Activated T-helper 1 cell treated with Interleukin-2 at 50 U/mL for 16 hours (primary cell): ENCODE results near the gene RAE1.

Experiments used
- DNase-seq: peaks from one replicate; pipeline ENCODE4 v3.0.0-alpha.2; 2020; ENCODE audit warnings: low read depth

RAE1 gene

DNA sequence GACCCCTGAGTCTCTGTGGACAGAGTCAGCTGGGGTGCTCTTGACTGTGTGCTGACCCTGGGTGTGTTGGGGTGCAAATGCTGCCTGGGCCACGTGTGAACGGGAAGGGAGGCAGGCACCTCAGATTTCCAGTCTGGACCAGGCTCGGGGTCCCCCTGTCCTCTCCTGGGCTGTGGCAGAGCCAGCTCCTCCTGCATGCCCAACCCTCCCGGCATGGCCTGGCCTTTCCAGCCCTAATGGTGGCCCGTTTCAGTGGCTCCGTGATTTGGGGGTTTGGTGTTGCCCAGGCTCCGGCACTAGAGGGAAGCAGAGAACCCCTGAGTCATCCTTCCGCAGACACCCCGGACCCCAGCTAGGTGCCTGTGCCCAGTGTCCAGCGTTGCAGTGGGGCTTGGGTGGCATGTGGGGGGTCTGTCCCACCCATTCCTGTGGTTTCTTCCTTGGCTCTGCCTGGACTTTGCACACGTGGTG, 49.2 kb downstream of the RAE1 start:
- DNase-seq: no peak

DNA sequence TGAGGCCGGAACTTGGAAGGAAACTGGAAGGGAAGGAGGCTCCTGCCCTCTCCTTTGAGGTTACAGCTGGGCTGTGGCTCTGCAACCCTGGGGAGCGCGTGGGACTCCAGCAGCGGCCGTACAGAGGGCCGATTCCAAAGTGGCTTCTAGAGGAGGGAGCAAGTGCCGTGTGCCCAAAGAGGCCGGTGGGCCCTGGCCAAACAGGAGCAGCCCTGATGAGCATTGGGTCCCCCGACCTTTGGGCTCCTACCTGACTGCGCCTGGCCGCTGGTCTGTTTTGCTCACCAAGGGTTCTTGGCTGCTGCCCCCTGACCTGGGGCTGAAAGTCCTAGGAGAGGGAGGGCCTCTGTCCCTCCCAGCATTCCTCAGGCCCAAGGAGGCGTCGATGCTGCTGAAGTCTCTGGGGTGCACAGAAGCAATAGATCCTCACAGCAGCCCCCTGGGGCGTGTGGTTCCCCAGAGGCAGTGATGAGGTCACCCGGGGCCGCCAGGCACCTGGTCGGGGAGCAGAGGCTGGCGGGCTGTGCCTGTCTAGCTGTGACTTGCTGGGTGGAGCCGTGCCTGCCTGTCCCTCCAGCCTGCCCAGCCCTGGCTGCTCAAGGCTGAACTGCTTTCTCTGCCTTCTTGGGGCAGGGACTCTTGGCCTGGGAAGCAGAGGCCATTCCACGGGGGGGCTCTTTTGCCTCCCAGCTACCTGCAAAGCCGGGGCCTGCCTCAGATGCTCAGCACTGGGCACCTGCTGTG, 49.9 kb downstream of the RAE1 start:
- DNase-seq: no peak

DNA sequence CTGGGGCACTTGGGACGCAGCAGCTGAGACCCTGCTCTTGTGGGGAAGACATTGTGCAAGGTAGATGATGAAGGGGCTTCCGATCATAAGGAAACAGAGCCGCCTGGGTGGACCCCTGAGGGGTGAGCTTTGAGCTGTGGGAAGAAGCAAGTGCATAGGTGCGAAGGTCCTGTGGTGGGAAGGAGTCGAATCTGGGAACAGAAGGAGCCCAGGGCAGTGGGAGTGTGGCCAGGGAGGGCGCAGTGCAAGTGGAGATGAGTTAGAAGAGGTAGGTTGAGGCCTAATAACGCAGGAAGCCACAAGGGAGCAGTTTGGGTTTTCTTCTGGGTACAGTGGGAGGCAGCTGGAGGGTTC, 50.5 kb downstream of the RAE1 start:
- DNase-seq: no peak

DNA sequence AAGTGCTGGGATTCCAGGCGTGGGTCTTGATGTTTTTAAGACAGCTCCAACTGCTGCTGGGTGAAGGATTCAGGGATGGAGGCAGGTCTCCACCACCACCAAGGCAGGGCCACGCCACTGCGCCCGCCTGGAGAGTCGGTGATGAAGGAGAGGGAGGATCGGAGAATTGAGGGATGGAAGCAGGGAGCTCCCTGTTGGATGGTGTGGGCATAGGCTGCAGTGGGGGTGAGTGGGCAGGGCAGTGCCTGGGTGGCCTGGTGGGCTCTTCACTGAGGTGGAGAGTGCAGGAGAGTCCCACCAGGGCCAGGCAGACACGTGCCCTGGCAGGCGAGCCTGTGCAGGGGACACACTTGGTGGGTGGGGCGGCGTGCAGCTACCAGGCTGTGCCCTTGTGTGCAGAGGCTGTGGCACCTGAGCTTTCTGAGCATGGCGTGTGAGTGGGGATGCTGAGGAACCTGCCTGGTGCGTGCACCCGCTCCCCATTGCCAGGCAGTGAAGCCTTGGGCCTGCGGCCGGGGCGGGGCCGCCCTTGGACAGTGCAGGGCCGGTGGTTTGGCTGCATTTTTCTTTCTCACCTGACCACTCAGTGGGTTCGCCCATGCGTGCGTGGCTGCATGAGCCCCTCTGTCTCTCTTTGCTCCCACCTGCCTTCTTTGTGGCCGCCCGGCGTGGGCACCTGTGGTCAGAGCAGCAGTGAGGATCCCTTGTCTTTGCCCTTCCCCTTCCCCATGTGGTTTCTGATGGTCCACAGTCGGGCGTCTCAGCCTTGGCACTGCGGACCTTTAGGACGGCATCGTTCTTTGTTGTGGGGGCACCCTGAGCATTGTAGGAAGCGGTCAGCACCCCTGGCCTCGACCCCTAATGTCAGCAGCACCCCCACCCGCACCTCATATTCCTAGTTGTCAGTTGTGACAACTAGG, 51.4 kb downstream of the RAE1 start:
- DNase-seq: no peak

DNA sequence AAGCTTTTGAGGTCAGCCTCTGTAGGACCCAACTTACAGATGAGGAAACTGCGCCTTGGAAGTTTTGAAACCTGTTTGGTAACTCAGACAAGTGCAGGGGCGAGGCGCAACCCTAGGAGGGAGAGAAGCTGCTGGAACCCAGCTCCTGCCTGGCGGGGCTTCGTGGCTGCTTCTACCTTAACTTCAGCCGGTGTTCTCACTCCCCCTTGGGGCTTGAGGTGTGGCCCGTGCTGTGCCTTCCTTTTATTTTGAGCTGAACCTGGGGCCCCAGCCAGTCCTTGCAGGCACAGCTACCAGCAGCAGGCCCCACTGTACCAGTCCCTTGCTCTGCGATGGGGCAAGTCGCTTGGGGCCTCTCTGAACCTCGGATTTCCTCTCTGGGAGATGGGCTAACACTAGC, 52.2 kb downstream of the RAE1 start:
- DNase-seq: no peak

DNA sequence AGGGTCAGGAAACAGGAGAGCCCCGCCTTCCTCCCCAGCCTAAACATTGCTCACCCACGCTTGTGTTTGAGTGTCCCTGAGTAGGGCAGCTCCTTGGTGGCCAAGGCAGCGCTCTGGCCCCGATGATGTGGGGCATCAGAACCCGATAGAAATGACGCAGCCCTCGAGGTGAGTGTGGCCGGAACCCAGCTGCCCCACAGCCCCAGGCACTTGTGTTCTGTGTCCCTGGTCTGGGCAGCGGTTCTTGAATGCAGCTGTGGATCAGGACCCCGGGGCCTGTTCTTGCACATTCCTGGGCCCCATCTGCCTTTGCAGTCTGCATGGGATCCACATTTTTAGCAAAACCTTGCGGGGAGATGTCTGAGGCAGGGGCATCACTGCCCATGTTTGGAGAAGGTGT, 53.0 kb downstream of the RAE1 start:
- DNase-seq: no peak

DNA sequence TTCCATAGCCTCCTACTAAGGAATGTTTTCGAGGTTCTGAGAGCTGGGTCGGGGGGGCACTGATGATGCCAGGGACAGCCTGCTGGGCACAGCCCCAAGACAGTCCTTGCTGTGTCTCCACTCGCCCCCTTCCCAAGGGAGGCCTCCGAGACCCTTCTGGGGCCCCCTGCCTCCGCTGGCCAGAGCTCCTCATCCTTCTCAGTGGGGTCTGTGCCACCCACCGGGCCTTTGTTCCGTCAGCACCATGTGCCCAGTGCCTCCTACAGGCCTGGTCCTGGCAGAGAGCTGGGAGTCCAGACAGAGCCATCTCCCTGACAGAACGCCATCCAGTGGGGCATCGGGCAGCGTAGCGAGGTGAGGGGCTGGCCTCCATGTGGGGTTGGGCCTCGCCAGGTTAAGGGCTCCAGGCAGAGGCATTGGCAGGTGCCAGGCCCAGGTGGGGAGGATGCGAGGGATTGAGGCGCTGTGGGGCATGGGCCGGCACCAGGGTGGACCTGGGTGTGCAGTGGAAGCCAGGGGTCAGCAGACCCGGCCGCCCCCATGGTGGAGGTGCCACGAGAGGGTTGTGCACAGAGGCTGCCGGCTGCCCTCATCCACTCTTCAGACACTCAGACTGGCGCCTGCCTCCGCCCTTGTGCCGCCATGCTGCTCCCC, 53.5 kb downstream of the RAE1 start:
- DNase-seq: no peak

DNA sequence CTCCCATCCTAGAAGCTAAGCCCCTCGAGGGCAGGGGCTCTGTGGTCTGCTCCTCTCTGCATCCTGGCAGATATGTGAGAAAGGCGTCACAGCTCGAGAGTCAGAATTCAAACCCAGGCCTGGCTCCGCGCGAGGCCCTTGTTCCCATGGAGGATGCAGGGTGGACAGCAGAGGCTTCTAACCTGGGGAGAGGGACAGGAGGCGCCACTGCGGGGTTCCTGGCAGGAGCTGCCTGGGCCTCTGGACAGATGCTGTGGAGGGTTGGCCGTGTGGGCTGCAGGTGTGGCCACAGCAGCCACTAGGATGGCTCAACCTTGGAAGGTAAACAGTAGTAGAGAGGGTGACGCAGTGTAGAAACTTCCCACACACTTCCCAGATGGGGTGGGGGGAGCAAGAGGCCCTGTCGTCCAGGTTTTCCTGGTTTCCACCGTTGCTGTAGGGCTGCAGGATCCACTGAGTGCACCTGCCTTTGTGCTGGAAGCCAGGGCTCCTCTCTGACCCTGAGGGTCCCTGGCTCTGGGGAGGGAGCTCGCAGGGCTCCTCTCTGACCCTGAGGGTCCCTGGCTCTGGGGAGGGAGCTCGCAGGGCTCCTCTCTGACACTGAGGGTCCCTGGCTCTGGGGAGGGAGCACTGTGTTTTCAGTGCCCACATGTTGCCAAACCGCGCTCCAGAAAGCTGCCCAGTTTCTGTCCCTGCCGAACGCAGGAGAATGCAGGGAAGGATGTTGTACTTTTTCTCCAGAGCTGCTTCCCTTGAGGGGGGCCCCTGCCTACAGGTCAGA, 54.4 kb downstream of the RAE1 start:
- DNase-seq: no peak

DNA sequence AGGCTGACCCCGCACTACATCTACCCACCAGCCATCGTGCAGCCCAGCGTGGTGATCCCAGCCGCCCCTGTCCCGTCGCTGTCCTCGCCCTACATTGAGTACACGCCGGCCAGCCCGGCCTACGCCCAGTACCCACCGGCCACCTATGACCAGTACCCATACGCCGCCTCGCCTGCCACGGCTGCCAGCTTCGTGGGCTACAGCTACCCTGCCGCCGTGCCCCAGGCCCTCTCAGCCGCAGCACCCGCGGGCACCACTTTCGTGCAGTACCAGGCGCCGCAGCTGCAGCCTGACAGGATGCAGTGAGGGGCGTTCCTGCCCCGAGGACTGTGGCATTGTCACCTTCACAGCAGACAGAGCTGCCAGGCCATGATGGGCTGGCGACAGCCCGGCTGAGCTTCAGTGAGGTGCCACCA, 56.5 kb downstream of the RAE1 start:
- no peak for DNase-seq

DNA sequence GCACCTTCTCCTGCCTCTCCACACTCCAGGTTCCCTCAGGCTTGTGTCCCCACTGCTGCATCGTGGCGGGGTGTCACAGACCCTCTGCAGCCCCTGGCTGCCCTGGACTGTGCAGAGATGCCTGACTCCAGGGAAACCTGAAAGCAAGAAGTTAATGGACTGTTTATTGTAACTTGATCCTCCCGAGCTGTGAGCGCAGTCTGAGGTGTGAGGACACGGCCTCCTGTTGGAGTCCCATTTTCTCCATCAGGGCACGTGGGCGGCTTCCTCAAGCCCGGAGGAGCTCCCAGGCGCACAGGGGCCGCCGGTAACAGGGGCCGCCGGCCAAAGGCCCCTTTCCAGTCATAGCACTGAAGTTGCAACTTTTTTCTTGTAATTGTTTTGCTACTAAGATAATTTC, 57.1 kb downstream of the RAE1 start:
- DNase-seq: no peak

DNA sequence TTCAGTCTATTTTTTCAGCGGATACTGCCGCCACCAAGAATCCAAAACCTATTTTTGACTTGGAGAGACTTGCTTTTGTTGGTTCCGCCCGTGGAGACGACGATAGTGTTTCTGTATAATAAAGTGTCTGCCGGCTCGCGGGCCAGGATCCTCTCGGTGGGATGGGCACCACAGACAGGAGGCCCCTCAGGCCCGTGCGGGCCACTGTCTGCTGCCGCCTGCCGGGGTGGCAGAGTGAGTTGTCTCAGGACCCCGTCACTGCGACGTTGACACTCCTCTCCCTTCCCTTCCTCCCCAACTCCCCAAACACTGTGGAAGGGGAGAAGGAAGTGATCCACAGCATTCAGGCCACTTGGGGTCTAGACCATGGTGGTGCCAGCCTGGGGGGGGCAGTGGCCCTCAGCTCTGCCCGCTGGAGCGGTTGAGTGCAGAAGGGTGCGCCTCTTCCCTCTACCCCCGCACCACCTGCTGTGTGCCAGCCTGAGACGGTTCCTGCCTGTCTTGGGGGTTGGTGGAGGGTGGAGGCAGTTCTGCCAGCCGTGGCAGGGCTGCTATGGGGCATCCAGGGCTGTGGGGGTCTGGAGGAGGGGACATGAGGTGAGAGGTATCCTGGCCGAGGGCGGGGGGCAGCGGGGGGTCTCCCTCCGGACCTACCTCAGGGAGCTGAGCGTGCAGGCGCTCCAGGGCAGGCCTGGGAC, 57.6 kb downstream of the RAE1 start:
- DNase-seq: no peak

DNA sequence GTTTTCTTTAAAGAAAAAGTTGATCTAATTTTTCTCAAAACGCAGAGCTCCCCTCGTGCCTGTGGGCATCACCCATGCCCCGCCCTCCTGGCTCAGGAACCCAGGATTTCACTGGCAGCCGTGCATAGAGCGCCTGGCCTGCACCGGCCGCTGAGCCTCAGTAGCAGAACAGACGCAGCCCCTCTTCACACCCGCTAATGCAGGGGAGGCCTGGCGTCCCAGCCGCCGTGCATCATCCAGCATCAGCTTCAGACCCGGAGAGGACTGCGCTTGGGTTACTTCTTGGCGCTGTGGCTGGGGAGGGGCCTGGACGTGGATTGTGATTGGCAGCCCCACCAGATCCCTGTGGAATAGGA, 58.2 kb downstream of the RAE1 start:
- DNase-seq: no peak

DNA sequence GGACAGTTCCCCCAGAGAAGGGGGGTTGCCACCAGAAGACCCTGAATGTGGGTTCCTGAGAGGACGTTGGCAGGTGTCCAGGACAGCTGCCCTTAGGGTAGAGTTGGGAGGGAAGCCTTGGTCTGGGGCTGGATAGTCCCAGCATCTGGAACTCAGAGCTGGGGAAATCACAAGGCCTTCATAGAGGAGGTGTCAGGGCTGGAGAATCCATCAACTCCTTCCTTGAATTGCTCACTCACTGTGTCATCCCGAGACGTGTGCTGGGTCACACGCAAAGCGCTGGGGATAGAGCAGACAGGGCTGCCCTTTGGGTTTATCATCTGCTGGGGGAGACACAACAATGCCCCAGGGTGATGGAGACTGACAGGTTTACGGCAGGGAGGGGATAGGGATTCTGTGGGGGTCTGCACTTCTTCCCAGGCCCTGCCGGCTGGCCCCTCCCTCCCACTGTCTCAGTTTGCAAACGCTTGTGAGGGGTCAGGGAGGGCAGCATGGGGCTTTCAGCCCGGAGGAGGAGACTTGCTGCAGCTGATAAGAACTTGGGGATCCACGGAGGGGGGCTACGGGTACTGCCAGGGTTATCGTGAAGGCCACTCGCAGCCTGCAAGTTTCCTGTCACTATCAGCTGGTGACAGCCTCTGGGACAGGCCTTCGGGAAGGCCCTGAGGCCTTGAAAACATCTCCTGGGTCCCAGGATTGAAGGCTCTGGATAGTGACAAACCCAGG, 58.8 kb downstream of the RAE1 start:
- DNase-seq: no peak

DNA sequence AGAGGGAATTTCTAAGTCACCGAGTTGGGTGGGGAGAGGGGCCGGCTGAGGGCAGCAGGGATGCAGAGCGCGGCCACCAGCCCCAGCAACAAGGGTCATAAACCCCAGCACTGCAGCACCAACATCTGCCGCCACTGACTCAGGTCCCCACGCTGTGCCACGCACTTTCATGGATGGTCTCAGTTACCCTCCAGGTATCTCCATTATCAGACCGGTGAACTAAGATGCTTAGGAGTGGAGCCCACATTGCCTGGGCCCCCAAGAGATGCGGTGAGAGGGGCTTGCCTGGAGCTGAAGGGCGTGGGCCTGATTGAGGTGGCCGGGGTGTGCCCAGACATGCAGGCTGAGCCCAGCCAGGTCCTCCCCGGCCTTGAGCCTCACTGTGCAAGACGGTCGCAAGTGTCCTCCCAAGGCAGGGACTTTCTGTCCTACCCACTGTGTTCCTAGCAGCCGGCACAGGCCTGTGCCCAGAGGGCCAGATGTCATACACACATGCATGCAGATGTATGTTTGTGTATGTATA, 59.4 kb downstream of the RAE1 start:
- no peak for DNase-seq

DNA sequence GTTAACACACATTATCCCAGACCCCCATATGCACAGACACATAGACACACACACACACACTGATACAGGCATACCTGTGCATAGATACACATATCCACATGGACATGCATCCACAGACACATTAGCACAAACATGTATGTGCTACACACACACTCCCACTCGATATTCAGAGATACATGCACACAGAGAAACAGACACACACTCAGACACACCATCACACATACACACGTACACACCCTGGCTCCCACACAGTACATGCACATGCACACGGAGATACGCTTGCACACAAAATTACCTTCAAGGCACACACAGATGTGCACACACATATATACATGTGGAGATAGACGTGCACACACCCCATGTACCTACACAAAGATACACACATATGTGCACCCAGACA, 59.9 kb downstream of the RAE1 start:
- no peak for DNase-seq

DNA sequence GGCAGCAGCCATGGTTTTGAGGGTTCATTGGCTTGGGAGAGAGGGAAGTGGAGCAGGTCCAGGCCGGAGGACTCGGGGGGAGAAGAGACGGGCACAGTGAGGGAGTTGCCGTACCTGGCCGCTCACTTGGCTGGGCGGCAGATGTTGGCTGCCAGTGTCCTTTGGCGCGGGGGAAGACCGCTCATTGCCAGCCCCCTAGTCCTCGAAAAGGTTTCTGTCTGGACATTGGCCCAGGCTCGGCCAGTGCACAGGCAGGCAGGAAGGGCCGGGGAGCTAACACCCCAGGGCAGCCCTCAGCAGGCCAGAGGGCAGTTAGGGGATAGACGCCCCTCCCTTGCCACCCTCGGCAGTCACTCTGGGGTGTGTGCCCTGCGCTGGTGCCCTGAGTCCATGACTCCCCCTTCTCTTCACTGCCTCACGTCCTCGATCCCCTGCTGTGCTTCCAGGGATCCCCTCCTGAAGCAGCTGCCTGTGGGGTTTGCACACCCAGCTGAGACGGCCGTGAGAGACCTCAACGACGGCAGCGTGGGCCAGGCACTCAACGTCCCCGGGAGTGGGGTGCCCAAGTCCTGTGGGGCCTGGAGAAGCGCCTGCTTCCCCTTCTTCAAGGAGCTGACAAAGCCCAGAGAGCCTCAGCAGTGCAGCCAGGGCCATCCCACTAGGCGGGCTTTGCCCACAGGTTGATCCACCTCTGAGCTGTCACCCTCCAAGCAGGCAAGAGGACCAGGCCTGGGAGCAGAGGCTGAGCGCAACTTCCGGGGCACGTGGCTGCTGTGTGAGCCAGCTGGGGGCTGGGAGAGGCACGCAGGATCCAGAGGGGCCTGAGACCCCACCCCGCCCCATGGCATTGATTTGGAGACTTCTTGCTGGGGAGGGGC, 60.6 kb downstream of the RAE1 start:
- DNase-seq: no peak

DNA sequence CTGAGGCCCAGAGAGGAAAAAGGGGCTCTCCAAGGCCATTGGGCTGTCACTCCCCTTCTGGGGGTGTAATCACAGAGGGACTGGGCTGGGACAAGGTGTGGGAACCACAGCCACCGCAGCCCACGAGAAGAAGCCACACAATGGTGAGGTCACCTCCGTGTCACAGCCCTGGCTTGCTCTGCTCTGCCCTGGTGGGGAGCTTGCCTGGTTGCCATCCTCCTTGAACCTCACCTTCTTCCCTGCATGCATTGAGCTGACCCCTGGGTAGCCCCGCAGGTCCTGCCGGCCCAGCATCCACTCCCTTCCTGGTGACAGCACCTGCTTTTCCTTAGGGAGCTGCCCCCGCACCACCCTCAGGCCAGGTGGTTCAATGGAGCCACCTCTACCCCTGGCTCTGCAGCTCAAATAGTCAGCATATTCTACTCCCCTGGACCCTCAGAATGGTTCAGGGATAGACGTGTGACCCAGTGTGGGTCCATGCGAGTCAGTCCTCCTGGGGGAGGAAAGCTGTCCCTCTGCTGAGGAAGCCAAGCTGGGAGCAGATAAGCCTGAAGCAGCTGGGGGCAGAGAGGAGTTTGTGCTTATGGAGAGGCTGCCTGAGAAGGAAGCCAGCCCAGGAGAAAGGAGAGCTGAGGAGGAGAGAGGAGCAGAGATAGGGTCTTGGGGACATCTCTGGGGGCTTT, 61.4 kb downstream of the RAE1 start:
- DNase-seq: no peak

DNA sequence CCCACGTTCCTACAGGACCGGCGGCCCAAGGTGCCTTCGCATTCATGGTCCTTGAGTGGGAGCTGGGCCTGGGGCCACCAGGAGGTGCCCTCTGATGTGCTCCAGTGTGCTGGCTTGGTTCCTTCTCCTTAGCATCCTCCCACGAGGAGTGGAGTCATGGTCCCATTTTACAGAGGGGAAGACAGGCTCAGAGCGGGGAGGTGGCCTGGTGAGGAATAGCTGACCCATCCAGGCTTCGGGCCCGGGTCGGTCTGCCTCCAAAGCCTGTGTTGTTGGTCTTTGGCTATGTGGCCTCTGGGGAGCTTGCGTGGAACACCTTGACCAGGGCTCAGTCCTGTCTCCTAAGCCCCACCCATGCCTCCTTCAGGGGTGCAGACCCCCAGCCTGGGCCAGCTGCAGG, 62.9 kb downstream of the RAE1 start:
- DNase-seq: no peak
